ENCODE measurements around the gene MSH6. TPM values are rescaled to one million over a fixed set of nuclear protein-coding genes. Genes with fewer than 3 reads are reported as not detected.
"Not testable (repeated sequence)": the region's sequence is repeated elsewhere in the genome, so short reads cannot be mapped to it uniquely, and the experiment has no call there.

Gene MSH6
- polyA plus RNA-seq, 1 donor from 2014 or later, result 60.3 TPM

GRCh38 chr2:47849368-47849767 lies 66.4 kb downstream of the MSH6 start:
- Histone ChIP-seq H3K9me3 (ENCODE audit: low read length) (no peaks in the 10 kb centered on the region), H3K79me2 (replicated peaks; ENCODE audit: insufficient read depth, low read length) (peaks cover 89% of the 10 kb centered on the region), H2AFZ (ENCODE audit: low read depth, low read length) (no peak overlapping the region), H3K27me3 (ENCODE audit: insufficient read depth, low read depth, low read length) (no peaks in the 10 kb centered on the region), H3K27ac (ENCODE audit: low read length) (no peak overlapping the region), H3K4me2 (ENCODE audit: low read length) (no peak overlapping the region), H3K9me2 (ENCODE audit: insufficient read depth, low read length) (no peaks in the 10 kb centered on the region), H4K20me1 (ENCODE audit: insufficient read depth) (peaks cover 21% of the 10 kb centered on the region), H3K9ac (ENCODE audit: low read length) (no peak overlapping the region), H3K4me3 (ENCODE audit: low read length) (no peak overlapping the region), H3K36me3 (ENCODE audit: insufficient read depth, low read length) (no peaks in the 10 kb centered on the region), H3F3A (ENCODE audit: insufficient read depth, low read length, poor library complexity, severe bottlenecking) (no peaks in the 10 kb centered on the region)
- TF ChIP-seq TAF1 (IDR thresholded peaks at IDR 0.05; ENCODE audit: low read depth) (no peak), EZH2 (IDR thresholded peaks at IDR 0.05; ENCODE audit: borderline replicate concordance, insufficient read depth, low read length, poor library complexity, severe bottlenecking) (no peak), EP300 (conservative IDR thresholded peaks at IDR 0.05; ENCODE audit: poor library complexity, severe bottlenecking) (no peak), REST (IDR thresholded peaks at IDR 0.05; ENCODE audit: borderline replicate concordance) (no peak), MXI1 (conservative IDR thresholded peaks at IDR 0.05; ENCODE audit: poor library complexity, severe bottlenecking) (no peak), SMC3 (conservative IDR thresholded peaks at IDR 0.05; ENCODE audit: poor library complexity) (no peak), CTCF (IDR thresholded peaks at IDR 0.05; ENCODE audit: poor library complexity, severe bottlenecking) (no peak), POLR2AphosphoS5 (IDR thresholded peaks at IDR 0.05) (no peak), RAD21 (conservative IDR thresholded peaks at IDR 0.05) (no peak)

DNA sequence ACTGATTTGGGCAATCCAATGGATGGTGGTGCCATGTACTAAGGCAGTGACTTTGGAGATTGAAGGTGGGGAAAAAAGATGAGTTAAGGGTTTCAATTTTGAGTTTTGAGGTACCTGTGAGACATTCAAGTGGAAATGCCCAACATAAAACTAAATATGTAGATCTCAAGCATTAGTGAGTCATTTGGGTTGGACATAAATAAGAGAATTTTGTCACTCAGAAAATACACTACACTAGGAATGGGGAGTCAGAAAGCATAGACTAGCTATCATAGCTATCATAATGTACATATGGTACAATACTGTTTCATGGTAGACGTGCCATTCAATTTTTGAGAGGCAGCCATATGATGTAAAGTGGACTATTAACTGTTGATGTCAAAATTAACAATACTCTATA lies 67.3 kb downstream of the MSH6 start:
- Histone ChIP-seq H3F3A (ENCODE audit: insufficient read depth, low read length, poor library complexity, severe bottlenecking) (no peaks in the 10 kb centered on the region), H2AFZ (ENCODE audit: low read depth, low read length) (no peak overlapping the region), H3K9me2 (ENCODE audit: insufficient read depth, low read length) (no peaks in the 10 kb centered on the region), H3K79me2 (replicated peaks; ENCODE audit: insufficient read depth, low read length) (peaks cover 91% of the 10 kb centered on the region), H3K9ac (ENCODE audit: low read length) (no peak overlapping the region), H3K27me3 (ENCODE audit: insufficient read depth, low read depth, low read length) (no peaks in the 10 kb centered on the region), H3K9me3 (ENCODE audit: low read length) (no peaks in the 10 kb centered on the region), H3K4me3 (ENCODE audit: low read length) (no peak overlapping the region), H3K36me3 (ENCODE audit: insufficient read depth, low read length) (no peaks in the 10 kb centered on the region), H4K20me1 (ENCODE audit: insufficient read depth) (peaks cover 25% of the 10 kb centered on the region), H3K27ac (ENCODE audit: low read length) (no peak overlapping the region), H3K4me2 (ENCODE audit: low read length) (no peak overlapping the region)
- no peak for TF ChIP-seq EP300 (conservative IDR thresholded peaks at IDR 0.05; ENCODE audit: poor library complexity, severe bottlenecking)
- no peak for TF ChIP-seq REST (IDR thresholded peaks at IDR 0.05; ENCODE audit: borderline replicate concordance)
- TF ChIP-seq CTCF (IDR thresholded peaks at IDR 0.05; ENCODE audit: poor library complexity, severe bottlenecking), result no peak
- no peak for TF ChIP-seq RAD21 (conservative IDR thresholded peaks at IDR 0.05)
- no peak for TF ChIP-seq EZH2 (IDR thresholded peaks at IDR 0.05; ENCODE audit: borderline replicate concordance, insufficient read depth, low read length, poor library complexity, severe bottlenecking)
- TF ChIP-seq POLR2AphosphoS5 (IDR thresholded peaks at IDR 0.05), result no peak

- H3K27me3 ChIP-seq (ENCODE audit: insufficient read depth, low read depth, low read length); H3F3A ChIP-seq (ENCODE audit: insufficient read depth, low read length, poor library complexity, severe bottlenecking); H2AFZ ChIP-seq (ENCODE audit: low read depth, low read length); H3K9me3 ChIP-seq (ENCODE audit: low read length); H3K9me2 ChIP-seq (ENCODE audit: insufficient read depth, low read length); H3K9ac ChIP-seq (ENCODE audit: low read length); H3K27ac ChIP-seq (ENCODE audit: low read length); H3K4me3 ChIP-seq (ENCODE audit: low read length); H3K36me3 ChIP-seq (ENCODE audit: insufficient read depth, low read length); H3K4me2 ChIP-seq (ENCODE audit: low read length): not testable (repeated sequence)
- Histone ChIP-seq H4K20me1 (ENCODE audit: insufficient read depth) (peaks cover 26% of the 10 kb centered on the region), H3K79me2 (replicated peaks; ENCODE audit: insufficient read depth, low read length) (peaks cover 96% of the 10 kb centered on the region)
Observed at GRCh38 chr2:47853067-47853777, 70.3 kb downstream of the MSH6 start.

Data from neural cell (in vitro differentiated cells).